ENCODE measurements around the gene MST1.

Gene MST1

GRCh38 chr3:49673715-49674496 is 15.4 kb downstream of the MST1 start, which contains the start of gene APEH:
Gene APEH (plus strand): TSS chr3:49674351. CDS start chr3:49674402, 51 bp downstream.
- TF ChIP-seq CTCF (IDR thresholded peaks at IDR 0.05): no peak

- no peak for TF ChIP-seq CTCF (IDR thresholded peaks at IDR 0.05)
Measured at GRCh38 chr3:49673121-49673714, 16.1 kb downstream of the MST1 start.

GRCh38 chr3:49671291-49672288 is 17.7 kb downstream of the MST1 start:
- TF ChIP-seq CTCF (IDR thresholded peaks at IDR 0.05): peak; percentile 83

DNA sequence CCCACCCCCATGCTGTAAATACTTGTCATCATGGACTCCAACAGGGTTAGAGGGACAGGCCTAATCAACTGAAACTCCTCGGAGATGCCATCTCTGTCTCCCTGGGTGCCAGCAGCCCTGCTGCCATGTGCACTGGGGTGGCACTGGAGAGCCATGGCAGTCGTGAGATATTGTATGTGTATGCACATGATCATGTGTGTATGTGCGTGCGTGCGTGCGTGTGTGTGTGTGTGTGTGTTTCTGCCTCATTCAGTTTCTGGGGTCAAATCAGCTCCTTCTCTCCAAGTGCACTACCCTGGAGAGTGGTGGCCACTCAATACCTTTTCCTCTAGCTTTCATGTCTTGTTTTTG is 18.4 kb downstream of the MST1 start:
- no peak for TF ChIP-seq CTCF (IDR thresholded peaks at IDR 0.05)

DNA sequence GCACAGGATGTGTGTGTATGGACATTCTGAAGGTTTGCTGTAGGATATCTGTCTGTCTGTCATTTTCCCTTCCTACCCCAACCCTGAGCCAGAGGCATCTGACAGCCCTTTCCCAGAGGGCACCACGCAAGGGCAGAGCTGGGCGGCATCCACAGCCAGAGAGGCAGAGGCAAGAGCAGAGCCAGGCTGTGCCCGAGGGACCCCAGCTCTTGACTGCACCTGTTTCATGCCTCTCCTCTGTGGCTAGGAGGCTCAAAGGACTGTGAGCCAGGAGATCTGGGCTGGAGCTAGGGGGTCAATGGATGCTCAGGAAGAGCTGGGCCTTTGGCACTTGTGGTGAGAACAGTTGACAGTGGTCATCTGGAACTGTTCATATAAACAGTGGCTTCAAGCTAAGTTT is 19.9 kb downstream of the MST1 start:
- no peak for TF ChIP-seq CTCF (IDR thresholded peaks at IDR 0.05)

- no peak for TF ChIP-seq CTCF (IDR thresholded peaks at IDR 0.05)
Measured at GRCh38 chr3:49668861-49669260, 20.4 kb downstream of the MST1 start.

GRCh38 chr3:49668414-49668797 is 20.9 kb downstream of the MST1 start:
- no peak for TF ChIP-seq CTCF (IDR thresholded peaks at IDR 0.05)
